ENCODE measurements around the gene CLASRP. TPM values are rescaled to one million over a fixed set of nuclear protein-coding genes. Genes with fewer than 3 reads are reported as not detected.
"Not testable (repeated sequence)": the region's sequence is repeated elsewhere in the genome, so short reads cannot be mapped to it uniquely, and the experiment has no call there.

Gene CLASRP

DNA sequence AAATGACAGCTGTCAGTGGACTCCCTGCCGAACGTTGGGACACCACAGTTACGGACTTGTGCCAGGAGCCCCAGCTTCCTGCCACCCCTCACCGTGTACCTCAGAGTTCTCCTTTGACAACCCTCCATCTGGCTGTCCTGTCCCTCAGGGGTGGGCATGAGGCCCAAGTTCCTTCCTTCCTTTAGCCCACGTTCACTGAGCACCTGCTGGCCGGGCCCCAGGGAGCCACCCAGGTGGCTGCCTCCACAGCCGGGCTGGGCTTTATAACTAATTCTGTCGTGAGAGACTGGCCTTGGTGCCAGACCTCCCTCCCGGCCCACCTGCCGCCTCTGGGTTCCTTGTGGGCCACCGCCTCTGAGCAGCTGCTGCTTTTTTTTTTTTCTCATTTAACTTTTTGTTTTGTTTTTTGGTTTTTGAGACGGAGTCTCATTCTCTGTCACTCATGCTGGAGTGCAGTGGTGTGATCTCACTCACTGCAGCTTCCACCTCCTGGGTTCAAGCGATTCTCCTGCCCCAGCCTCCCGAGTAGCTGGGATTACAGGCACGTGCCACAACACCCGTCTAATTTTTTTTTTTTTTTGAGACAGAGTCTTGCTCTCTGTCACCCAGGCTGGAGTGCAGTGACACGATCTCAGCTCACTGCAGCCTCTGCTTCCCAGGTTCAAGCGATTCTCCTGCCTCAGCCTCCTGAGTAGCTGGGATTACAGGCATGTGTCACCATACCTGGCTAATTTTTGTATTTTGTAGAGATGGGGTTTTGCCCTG, 79.9 kb downstream of the CLASRP start:
- H3K4ac ChIP-seq (ENCODE audit: low read depth, low read length); H3K4me2 ChIP-seq (ENCODE audit: low read length); H2BK120ac ChIP-seq (ENCODE audit: low read depth, low read length); H3K18ac ChIP-seq (ENCODE audit: low read length); H3K23ac ChIP-seq (ENCODE audit: low read length); H3K27me3 ChIP-seq (ENCODE audit: insufficient read depth, low read length, poor library complexity); H3K4me1 ChIP-seq (ENCODE audit: control insufficient read depth, low read depth, low read length); H3K9ac ChIP-seq (ENCODE audit: low read length); H2AK5ac ChIP-seq (ENCODE audit: low read length); H3K56ac ChIP-seq (ENCODE audit: low read length); H3K27ac ChIP-seq (ENCODE audit: low read depth, low read length); H3K36me3 ChIP-seq (ENCODE audit: control insufficient read depth, insufficient read depth, low read length); H2BK5ac ChIP-seq (ENCODE audit: low read length); DNase-seq; H4K5ac ChIP-seq (ENCODE audit: low read length); H4K8ac ChIP-seq (ENCODE audit: low read depth, low read length); H3K4me3 ChIP-seq (ENCODE audit: low read length); H2BK15ac ChIP-seq (replicated peaks; ENCODE audit: low read depth): not testable (repeated sequence)
- H3K79me2 ChIP-seq (ENCODE audit: control insufficient read depth, insufficient read depth, low read length) = peaks cover 23% of the 10 kb centered on the region
- WGBS (ENCODE audit: extremely low coverage, insufficient coverage, low lambda C conversion rate) = no CpG with 5 or more reads among the region's 18 CpGs
- peaks cover 32% of the 10 kb centered on the region for H3K79me1 ChIP-seq (ENCODE audit: low read length)

DNA sequence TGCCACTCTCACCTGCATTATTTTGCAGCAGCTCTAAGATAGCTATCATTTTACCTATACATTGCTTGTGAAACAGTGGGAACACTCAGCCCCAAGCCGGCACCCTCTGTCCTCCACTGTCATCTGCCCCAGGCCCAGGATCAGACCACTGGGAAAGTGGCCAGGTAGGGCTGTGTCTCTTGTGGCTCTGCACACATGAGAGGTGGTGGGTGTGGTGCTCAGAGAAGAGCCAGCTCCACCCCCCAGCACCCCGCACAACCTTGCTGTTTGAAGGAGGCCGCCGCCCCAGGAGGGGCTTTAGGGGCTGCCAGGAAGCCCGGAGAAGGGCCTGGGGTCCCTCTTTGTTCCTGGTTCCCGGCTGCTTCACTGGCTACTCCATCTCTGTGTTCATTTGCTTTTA, 80.7 kb downstream of the CLASRP start:
- H3K4me1 ChIP-seq (ENCODE audit: control insufficient read depth, low read depth, low read length) = no peaks in the 10 kb centered on the region
- no CpG with 5 or more reads among the region's 6 CpGs for WGBS (ENCODE audit: extremely low coverage, insufficient coverage, low lambda C conversion rate)

More for the DNA sequence above, 80.7 kb downstream of the CLASRP start:
- no peak overlapping the region for H3K4me2 ChIP-seq (ENCODE audit: low read length)
- no peak overlapping the region for H2BK120ac ChIP-seq (ENCODE audit: low read depth, low read length)
- DNase-seq = no peak
- peaks cover 17% of the 10 kb centered on the region for H3K79me2 ChIP-seq (ENCODE audit: control insufficient read depth, insufficient read depth, low read length)
- no peak overlapping the region for H3K56ac ChIP-seq (ENCODE audit: low read length)
- no peaks in the 10 kb centered on the region for H3K36me3 ChIP-seq (ENCODE audit: control insufficient read depth, insufficient read depth, low read length)
- H3K79me1 ChIP-seq (ENCODE audit: low read length) = peaks cover 31% of the 10 kb centered on the region
- H2AK5ac ChIP-seq (ENCODE audit: low read length) = no peak overlapping the region
- H2BK15ac ChIP-seq (replicated peaks; ENCODE audit: low read depth) = no peak overlapping the region
- H4K5ac ChIP-seq (ENCODE audit: low read length) = no peak overlapping the region
- H4K8ac ChIP-seq (ENCODE audit: low read depth, low read length) = no peak overlapping the region
- H3K4me3 ChIP-seq (ENCODE audit: low read length) = no peak overlapping the region
- H3K27ac ChIP-seq (ENCODE audit: low read depth, low read length) = no peak overlapping the region
- no peak overlapping the region for H3K4ac ChIP-seq (ENCODE audit: low read depth, low read length)
- no peak overlapping the region for H3K23ac ChIP-seq (ENCODE audit: low read length)
- H3K27me3 ChIP-seq (ENCODE audit: insufficient read depth, low read length, poor library complexity) = no peaks in the 10 kb centered on the region
- H2BK5ac ChIP-seq (ENCODE audit: low read length) = no peak overlapping the region
- H3K9ac ChIP-seq (ENCODE audit: low read length) = no peak overlapping the region
- no peak overlapping the region for H3K18ac ChIP-seq (ENCODE audit: low read length)

Small RNA genes lying within 50 kb of the gene (small RNA-seq; reads per million reads assigned to genes)
- not detected for gene RNU6-611P (ENCODE audit: insufficient read depth)

Measured in mesendoderm (in vitro differentiated cells).